HFFc6 (cell line): ENCODE data around the gene HYAL1. TPM values are rescaled to one million over a fixed set of nuclear protein-coding genes. Genes with fewer than 3 reads are reported as not detected.
"Not testable (repeated sequence)": the region's sequence is repeated elsewhere in the genome, so short reads cannot be mapped to it uniquely, and the experiment has no call there.

ENCODE experiments used
- DNase-seq: peaks from one replicate; pipeline ENCODE4 v3.0.0-alpha.2; 2018
- H3K27ac Mint-ChIP-seq: 2 replicates; pipeline ENCODE4 v1.8.0; 2020; ENCODE audit warnings: mild to moderate bottlenecking, mixed read lengths
- H3K27me3 Mint-ChIP-seq: 2 replicates; pipeline ENCODE4 v1.8.0; 2021; ENCODE audit warnings: mild to moderate bottlenecking, moderate library complexity, mixed read lengths; ENCODE audit not compliant: insufficient read depth
- H3K36me3 Mint-ChIP-seq: 2 replicates; pipeline ENCODE4 v1.8.0; 2021; ENCODE audit warnings: low read depth, mixed read lengths
- H3K4me1 Mint-ChIP-seq: 2 replicates; pipeline ENCODE4 v1.8.0; 2020; ENCODE audit warnings: low read depth, mixed read lengths
- H3K4me3 Mint-ChIP-seq: 2 replicates; pipeline ENCODE4 v1.8.0; 2020; ENCODE audit warnings: mild to moderate bottlenecking, moderate library complexity, mixed read lengths
- H3K9me3 Mint-ChIP-seq: 2 replicates; pipeline ENCODE4 v1.8.0; 2020; ENCODE audit warnings: mild to moderate bottlenecking, mixed read lengths
- total RNA-seq, 6 experiments: library from RNA; stranded (reverse); fragmentation: NEBNext Ultra II Directional; extraction: Animal tissue kit (Norgen Biotek cat#: 25700); gene quantifications; 2 replicates in 1 of 6; 3 replicates in 5 of 6; pipeline ENCODE4 v1.2.3, GENCODE V29; 2021
- TF ChIP-seq, protein P1 (sequence below): fragments of 200-600 bp; sonication (generic); IDR thresholded peaks from 2 replicates; pipeline ENCODE4 v1.5.0; 2021; ENCODE audit warnings: antibody characterized with exemption, mild to moderate bottlenecking

The HYAL1 gene
- total RNA-seq, 6 experiments from 2014 or later = 0.19 to 0.38 (median 0.23) TPM; not detected in 1

GRCh38 chr3:50314816-50315215 lies 11.4 kb upstream of the HYAL1 start:
- no peak for DNase-seq
- Mint-ChIP-seq H3K9me3 (0 out of 2 replicates have a peak, but pooled peaks cover 2% of the 10 kb centered on the region), H3K4me3 (no peak overlapping the region), H3K4me1 (peaks cover 20% of the 10 kb centered on the region), H3K27ac (no peak overlapping the region), H3K36me3 (peaks cover 12% of the 10 kb centered on the region), H3K27me3 (no peaks in the 10 kb centered on the region; the same call in 1 of the 2 replicates)
- TF ChIP-seq, protein P1, sequence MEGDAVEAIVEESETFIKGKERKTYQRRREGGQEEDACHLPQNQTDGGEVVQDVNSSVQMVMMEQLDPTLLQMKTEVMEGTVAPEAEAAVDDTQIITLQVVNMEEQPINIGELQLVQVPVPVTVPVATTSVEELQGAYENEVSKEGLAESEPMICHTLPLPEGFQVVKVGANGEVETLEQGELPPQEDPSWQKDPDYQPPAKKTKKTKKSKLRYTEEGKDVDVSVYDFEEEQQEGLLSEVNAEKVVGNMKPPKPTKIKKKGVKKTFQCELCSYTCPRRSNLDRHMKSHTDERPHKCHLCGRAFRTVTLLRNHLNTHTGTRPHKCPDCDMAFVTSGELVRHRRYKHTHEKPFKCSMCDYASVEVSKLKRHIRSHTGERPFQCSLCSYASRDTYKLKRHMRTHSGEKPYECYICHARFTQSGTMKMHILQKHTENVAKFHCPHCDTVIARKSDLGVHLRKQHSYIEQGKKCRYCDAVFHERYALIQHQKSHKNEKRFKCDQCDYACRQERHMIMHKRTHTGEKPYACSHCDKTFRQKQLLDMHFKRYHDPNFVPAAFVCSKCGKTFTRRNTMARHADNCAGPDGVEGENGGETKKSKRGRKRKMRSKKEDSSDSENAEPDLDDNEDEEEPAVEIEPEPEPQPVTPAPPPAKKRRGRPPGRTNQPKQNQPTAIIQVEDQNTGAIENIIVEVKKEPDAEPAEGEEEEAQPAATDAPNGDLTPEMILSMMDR = no peak

GRCh38 chr3:50314342-50314741 lies 11.0 kb upstream of the HYAL1 start:
- Mint-ChIP-seq H3K36me3 (peaks cover 12% of the 10 kb centered on the region), H3K27ac (no peak overlapping the region; the same call in 1 of the 2 replicates), H3K9me3 (0 out of 2 replicates have a peak, but pooled peaks cover 5% of the 10 kb centered on the region), H3K27me3 (no peaks in the 10 kb centered on the region; the same call in 1 of the 2 replicates), H3K4me1 (peaks cover 18% of the 10 kb centered on the region), H3K4me3 (no peak overlapping the region)
- TF ChIP-seq, protein P1 = no peak
- no peak for DNase-seq

- H3K36me3 Mint-ChIP-seq = peaks cover 12% of the 10 kb centered on the region
- peaks cover 15% of the 10 kb centered on the region for H3K4me1 Mint-ChIP-seq
- not testable (repeated sequence) for DNase-seq, H3K27me3 Mint-ChIP-seq, H3K27ac Mint-ChIP-seq, H3K9me3 Mint-ChIP-seq, H3K4me3 Mint-ChIP-seq
These were observed 8.7 kb upstream of the HYAL1 start for GRCh38 chr3:50312041-50312440.

- TF ChIP-seq, protein P1 = no peak
- Mint-ChIP-seq H3K27ac (no peak overlapping the region), H3K36me3 (no peaks in the 10 kb centered on the region), H3K4me1 (peaks cover 16% of the 10 kb centered on the region), H3K9me3 (peaks cover 5% of the 10 kb centered on the region; the same call in 1 of the 2 replicates), H3K4me3 (no peak overlapping the region), H3K27me3 (no peaks in the 10 kb centered on the region)
- DNase-seq = no peak
These were observed 1.2 kb upstream of the HYAL1 start for GRCh38 chr3:50304601-50305000.

DNA sequence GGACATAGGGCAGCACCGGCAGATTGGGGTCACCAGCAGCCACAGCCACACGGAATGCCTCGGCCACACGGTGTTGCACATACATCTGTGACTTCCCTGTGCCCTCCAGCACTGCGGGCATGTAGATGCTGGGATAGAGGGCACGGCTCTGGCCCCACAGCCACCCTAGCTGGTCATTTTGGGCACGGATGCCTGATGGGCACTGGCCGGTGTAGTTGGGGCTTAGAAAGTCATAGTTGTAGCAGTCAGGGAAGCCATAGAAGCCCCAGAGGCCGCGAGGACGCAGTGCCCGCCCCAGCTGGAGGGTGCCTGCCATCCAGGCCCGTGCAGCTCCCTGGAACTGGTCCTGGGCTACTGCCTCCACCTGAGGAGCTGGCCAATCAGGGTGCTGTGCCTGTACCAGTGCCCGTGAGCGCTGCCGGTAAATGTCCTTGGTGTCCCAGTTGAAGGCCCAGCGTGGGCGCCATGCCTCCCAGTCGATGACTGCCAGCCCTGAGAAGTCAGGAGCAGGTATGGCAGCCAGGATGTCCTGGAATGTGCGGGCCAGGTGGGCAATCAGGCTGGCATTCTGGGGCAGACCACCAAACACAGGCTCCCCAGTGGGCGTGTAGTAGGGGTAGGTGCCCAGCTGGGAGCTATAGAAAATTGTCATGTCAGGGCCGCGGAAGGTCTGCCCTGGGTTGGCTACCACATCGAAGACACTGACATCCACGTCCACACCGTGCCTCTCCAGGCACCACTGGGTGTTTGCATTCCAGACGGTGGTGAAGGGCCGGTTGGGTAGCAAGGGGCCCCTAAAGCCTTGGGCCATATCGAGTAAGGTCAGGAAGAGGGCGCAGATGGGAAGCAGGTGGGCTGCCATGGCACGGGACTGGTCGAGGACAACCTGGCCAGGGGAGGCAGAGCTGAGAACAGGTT lies 1.0 kb downstream of the HYAL1 start:
- H3K4me1 Mint-ChIP-seq = peaks cover 23% of the 10 kb centered on the region
- no peaks in the 10 kb centered on the region; the same call in 1 of the 2 replicates for H3K9me3 Mint-ChIP-seq
- H3K27me3 Mint-ChIP-seq = no peaks in the 10 kb centered on the region; the same call in 1 of the 2 replicates
- DNase-seq = no peak
- no peak overlapping the region for H3K4me3 Mint-ChIP-seq
- TF ChIP-seq, protein P1 = no peak
- no peak overlapping the region for H3K27ac Mint-ChIP-seq
- no peaks in the 10 kb centered on the region for H3K36me3 Mint-ChIP-seq

DNA sequence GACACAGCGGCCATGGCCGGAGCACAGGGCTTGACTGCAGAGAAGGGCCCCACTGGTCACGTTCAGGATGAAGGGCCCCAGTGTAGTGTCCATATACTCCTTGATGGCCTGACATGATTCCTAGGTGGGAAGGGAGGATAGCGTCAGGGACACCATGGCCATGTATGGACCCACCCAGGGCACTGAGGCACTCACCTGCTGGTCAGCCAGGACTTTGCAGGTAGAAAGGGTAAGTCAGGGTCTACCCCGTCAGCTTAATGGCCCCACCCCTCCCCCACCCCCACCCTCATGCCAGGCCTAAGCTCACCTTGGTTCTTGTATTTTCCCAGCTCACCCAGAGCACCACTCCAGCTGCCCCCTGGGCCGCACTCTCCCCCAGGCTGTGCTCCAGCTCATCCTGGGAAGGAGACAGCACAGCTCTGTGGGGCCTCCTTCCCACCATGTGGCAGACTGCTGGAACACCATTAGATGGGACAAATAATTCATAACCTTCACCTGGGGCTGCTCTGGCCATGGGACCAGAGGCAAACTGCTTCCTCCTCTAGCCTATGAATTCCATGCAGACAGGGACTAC lies 2.6 kb downstream of the HYAL1 start:
- Mint-ChIP-seq H3K36me3 (no peaks in the 10 kb centered on the region), H3K9me3 (no peaks in the 10 kb centered on the region), H3K4me3 (peak overlapping the region; percentile 94; the same call in 1 of the 2 replicates), H3K4me1 (peaks cover 23% of the 10 kb centered on the region), H3K27ac (peak overlapping the region; percentile 92), H3K27me3 (no peaks in the 10 kb centered on the region; the same call in 1 of the 2 replicates)
- TF ChIP-seq, protein P1 = no peak; the same call in 1 of the 2 replicates
- DNase-seq = no peak
